DND-41 (cell line): ENCODE results near the gene GNPAT.

Experiments used
- CTCF ChIP-seq: IDR thresholded peaks from 2 replicates; pipeline ENCODE4 v1.5.1; 2012; ENCODE audit warnings: borderline replicate concordance, low read length, moderate library complexity, mild to moderate bottlenecking; ENCODE audit not compliant: poor library complexity, severe bottlenecking; ENCODE audit errors: extremely low read depth
- EZH2 ChIP-seq: IDR thresholded peaks from 3 replicates; pipeline ENCODE4 v1.6.1; 2012; ENCODE audit warnings: borderline replicate concordance, low read depth, mild to moderate bottlenecking, moderate library complexity, low read length, inconsistent platforms; ENCODE audit not compliant: severe bottlenecking

- TF ChIP-seq CTCF (no peak), EZH2 (no peak)
Observed at GRCh38 chr1:231312432-231312788, 71.4 kb downstream of the GNPAT start.
